ENCODE data around the gene UBE2D2.
"Not testable (repeated sequence)": the region's sequence is repeated elsewhere in the genome, so short reads cannot be mapped to it uniquely, and the experiment has no call there.

Gene UBE2D2

GRCh38 chr5:139600336-139600949 lies 39.3 kb downstream of the UBE2D2 start:
- TF ChIP-seq CTCF (IDR thresholded peaks at IDR 0.05; ENCODE audit: low read depth, low read length, missing control alignments): no peak
- DNase-seq: peak; percentile 63
- Histone ChIP-seq H3K36me3 (replicated peaks) (peaks cover 19% of the 10 kb centered on the region), H3K27me3 (replicated peaks) (no peaks in the 10 kb centered on the region), H3K4me3 (ENCODE audit: low read depth, low read length) (no peak overlapping the region), H3K27ac (peak overlapping the region; percentile 73)
- in situ Hi-C loops (cut with HindIII; ENCODE audit: low pct_ligation_motif_present, low sequenced_read_pairs): no loop called here

GRCh38 chr5:139601429-139601828 lies 40.3 kb downstream of the UBE2D2 start:
- in situ Hi-C loops (cut with HindIII; ENCODE audit: low pct_ligation_motif_present, low sequenced_read_pairs): no loop called here
- Histone ChIP-seq H3K27me3 (replicated peaks) (no peaks in the 10 kb centered on the region), H3K36me3 (replicated peaks) (peaks cover 19% of the 10 kb centered on the region), H3K4me3 (ENCODE audit: low read depth, low read length) (no peak overlapping the region), H3K27ac (no peak overlapping the region)
- no peak for DNase-seq
- no peak for TF ChIP-seq CTCF (IDR thresholded peaks at IDR 0.05; ENCODE audit: low read depth, low read length, missing control alignments)

GRCh38 chr5:139601948-139602347 lies 40.8 kb downstream of the UBE2D2 start:
- H3K36me3 ChIP-seq (replicated peaks): peaks cover 19% of the 10 kb centered on the region

GRCh38 chr5:139605887-139606286 lies 44.7 kb downstream of the UBE2D2 start:
- in situ Hi-C loops (cut with HindIII; ENCODE audit: low pct_ligation_motif_present, low sequenced_read_pairs): no loop called here
- TF ChIP-seq CTCF (IDR thresholded peaks at IDR 0.05; ENCODE audit: low read depth, low read length, missing control alignments): no peak
- peaks cover 18% of the 10 kb centered on the region for H3K36me3 ChIP-seq (replicated peaks)

More at GRCh38 chr5:139601948-139602347, 40.8 kb downstream of the UBE2D2 start:
- H3K27me3 ChIP-seq (replicated peaks); DNase-seq; H3K27ac ChIP-seq; H3K4me3 ChIP-seq (ENCODE audit: low read depth, low read length); in situ Hi-C loops (cut with HindIII; ENCODE audit: low pct_ligation_motif_present, low sequenced_read_pairs): not testable (repeated sequence)

GRCh38 chr5:139611703-139612584 lies 50.8 kb downstream of the UBE2D2 start:
- in situ Hi-C loops (cut with HindIII; ENCODE audit: low pct_ligation_motif_present, low sequenced_read_pairs): no loop called here
- no peak overlapping the region for H3K27ac ChIP-seq
- H3K27me3 ChIP-seq (replicated peaks): no peaks in the 10 kb centered on the region
- peaks cover 6% of the 10 kb centered on the region for H3K36me3 ChIP-seq (replicated peaks)
- no peak for TF ChIP-seq CTCF (IDR thresholded peaks at IDR 0.05; ENCODE audit: low read depth, low read length, missing control alignments)
- no peak for DNase-seq
- H3K4me3 ChIP-seq (ENCODE audit: low read depth, low read length): no peak overlapping the region

More at GRCh38 chr5:139605887-139606286, 44.7 kb downstream of the UBE2D2 start:
- Histone ChIP-seq H3K27me3 (replicated peaks) (no peaks in the 10 kb centered on the region), H3K27ac (no peak overlapping the region), H3K4me3 (ENCODE audit: low read depth, low read length) (no peak overlapping the region)
- DNase-seq: no peak

GRCh38 chr5:139619861-139620260 lies 58.7 kb downstream of the UBE2D2 start:
- in situ Hi-C loops (cut with HindIII; ENCODE audit: low pct_ligation_motif_present, low sequenced_read_pairs): no loop called here
- Histone ChIP-seq H3K4me3 (ENCODE audit: low read depth, low read length) (no peak overlapping the region), H3K27me3 (replicated peaks) (no peaks in the 10 kb centered on the region), H3K27ac (no peak overlapping the region), H3K36me3 (replicated peaks) (peaks cover 47% of the 10 kb centered on the region)
- no peak for TF ChIP-seq CTCF (IDR thresholded peaks at IDR 0.05; ENCODE audit: low read depth, low read length, missing control alignments)
- DNase-seq: no peak

GRCh38 chr5:139625398-139625797 lies 64.3 kb downstream of the UBE2D2 start:
- peaks cover 51% of the 10 kb centered on the region for H3K36me3 ChIP-seq (replicated peaks)
- H3K27ac ChIP-seq; H3K27me3 ChIP-seq (replicated peaks); DNase-seq; H3K4me3 ChIP-seq (ENCODE audit: low read depth, low read length): not testable (repeated sequence)
- in situ Hi-C loops (cut with HindIII; ENCODE audit: low pct_ligation_motif_present, low sequenced_read_pairs): loop anchor here (25.0 kb wide), 1 partner anchor 137 kb away; no protein-coding TSS in a partner anchor

All from brain microvascular endothelial cell (primary cell).